OCI-LY3 (cell line): Measurements from ENCODE around the gene MAML2.

Experiments
- EZH2phosphoT487 ChIP-seq: fragments of 200-600 bp; shearing (Covaris generic); IDR thresholded peaks from 2 replicates; pipeline ENCODE4 v1.6.1; 2018; ENCODE audit warnings: antibody characterized with exemption, mixed run types, low read depth
- TF ChIP-seq, protein P1 (sequence below): fragments of 200-600, 300-600 bp; sonication (generic); IDR thresholded peaks from 2 replicates; pipeline ENCODE4 v1.5.1; 2014; ENCODE audit warnings: antibody characterized with exemption, low read length, low read depth

DNA sequence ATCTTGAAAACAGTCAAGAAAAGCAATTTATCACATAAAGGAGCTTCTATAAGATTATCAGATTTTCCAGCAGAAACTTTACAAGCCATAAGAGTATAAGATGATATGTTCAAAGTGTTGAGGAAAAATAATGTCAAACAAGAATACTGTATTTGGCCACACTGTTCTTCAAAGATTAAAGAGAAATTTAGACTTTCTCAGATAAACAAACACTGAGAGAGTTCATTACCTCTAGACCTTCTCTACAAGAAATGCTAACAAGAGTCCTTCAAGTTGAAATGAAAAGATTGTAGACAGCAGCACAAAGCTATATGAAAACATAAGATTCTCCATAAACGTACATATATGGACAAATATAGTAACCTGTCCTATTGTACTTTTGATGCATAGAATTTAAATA is 411.1 kb downstream of the MAML2 start:
- TF ChIP-seq, protein P1, sequence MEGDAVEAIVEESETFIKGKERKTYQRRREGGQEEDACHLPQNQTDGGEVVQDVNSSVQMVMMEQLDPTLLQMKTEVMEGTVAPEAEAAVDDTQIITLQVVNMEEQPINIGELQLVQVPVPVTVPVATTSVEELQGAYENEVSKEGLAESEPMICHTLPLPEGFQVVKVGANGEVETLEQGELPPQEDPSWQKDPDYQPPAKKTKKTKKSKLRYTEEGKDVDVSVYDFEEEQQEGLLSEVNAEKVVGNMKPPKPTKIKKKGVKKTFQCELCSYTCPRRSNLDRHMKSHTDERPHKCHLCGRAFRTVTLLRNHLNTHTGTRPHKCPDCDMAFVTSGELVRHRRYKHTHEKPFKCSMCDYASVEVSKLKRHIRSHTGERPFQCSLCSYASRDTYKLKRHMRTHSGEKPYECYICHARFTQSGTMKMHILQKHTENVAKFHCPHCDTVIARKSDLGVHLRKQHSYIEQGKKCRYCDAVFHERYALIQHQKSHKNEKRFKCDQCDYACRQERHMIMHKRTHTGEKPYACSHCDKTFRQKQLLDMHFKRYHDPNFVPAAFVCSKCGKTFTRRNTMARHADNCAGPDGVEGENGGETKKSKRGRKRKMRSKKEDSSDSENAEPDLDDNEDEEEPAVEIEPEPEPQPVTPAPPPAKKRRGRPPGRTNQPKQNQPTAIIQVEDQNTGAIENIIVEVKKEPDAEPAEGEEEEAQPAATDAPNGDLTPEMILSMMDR = no peak
- no peak for TF ChIP-seq EZH2phosphoT487
